Epithelial cell of proximal tubule (primary cell): Measurements from ENCODE around the gene NID1. TPM values are rescaled to one million over a fixed set of nuclear protein-coding genes. Genes with fewer than 3 reads are reported as not detected.

Experiments
- DNase-seq: peaks from one replicate; pipeline ENCODE4 v3.0.0-alpha.2; 2011; ENCODE audit warnings: low read depth
- H3K4me3 ChIP-seq: 2 replicates; pipeline ENCODE4 v1.5.1; 2011; ENCODE audit warnings: low read depth, mild to moderate bottlenecking, low read length
- CTCF ChIP-seq: conservative IDR thresholded peaks from 2 replicates; pipeline ENCODE4 v1.5.1; 2012; ENCODE audit warnings: low read depth, mild to moderate bottlenecking, low read length
- total RNA-seq: library from RNA; depleted of rRNA; stranded (reverse); fragments of >200 nt; gene quantifications from 2 replicates; pipeline ENCODE4 v1.2.3, GENCODE V29; 2015

The NID1 gene
- total RNA-seq, 1 donor from 2014 or later: 23.2 TPM

GRCh38 chr1:236072001-236072400, 7.1 kb upstream of the NID1 start:
- no peak for TF ChIP-seq CTCF
- no peak overlapping the region for H3K4me3 ChIP-seq
- no peak for DNase-seq

- no peak for TF ChIP-seq CTCF
- DNase-seq: no peak
- no peak overlapping the region for H3K4me3 ChIP-seq
These were observed 5.9 kb upstream of the NID1 start for GRCh38 chr1:236070753-236071152.

DNA sequence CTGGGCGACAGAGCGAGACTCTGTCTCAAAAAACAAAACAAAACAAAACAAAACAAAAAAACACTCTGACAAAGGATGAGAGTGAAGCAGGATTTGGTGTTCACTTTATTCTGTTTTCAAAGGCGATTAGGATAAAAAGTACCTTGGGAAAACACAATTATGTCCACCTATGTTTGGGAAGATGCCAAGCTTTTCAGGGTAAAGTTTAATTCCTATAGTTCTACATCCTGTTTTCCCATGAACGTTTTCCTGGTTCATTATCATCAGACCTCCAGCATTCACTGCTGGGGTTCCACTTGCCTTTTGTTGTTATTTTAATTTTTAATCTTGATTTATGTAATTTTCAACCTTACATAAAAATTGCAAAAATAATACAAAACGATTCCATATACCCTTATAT, 4.9 kb upstream of the NID1 start:
- no peak for TF ChIP-seq CTCF
- no peak for DNase-seq
- no peak overlapping the region for H3K4me3 ChIP-seq

DNA sequence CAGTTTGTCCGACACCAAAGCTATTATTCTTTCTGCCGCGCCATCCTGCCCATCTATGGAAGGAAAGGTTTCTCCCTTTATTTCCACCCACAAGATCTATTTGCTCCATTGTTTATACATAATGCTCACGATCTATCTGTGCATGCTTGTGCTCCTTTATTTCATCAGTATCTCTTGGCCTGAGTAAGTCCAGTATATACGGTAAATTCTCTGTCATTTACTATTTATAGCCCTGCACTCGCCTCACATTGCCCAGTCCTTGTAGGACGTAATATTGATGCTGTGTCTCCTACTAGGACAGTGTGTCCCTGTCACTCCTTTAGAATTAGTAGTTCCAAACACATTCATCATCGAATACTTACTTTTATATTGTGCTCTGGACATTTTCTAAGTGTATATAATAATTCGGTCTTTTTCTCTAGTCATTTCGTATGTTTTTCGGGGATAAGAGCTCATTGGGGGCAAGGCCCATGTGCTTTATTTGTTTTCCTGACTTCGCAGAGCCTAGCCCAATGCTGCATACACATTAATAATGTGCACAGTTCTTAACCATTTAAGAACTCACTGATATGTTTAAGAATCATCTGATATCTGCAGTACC, 3.1 kb upstream of the NID1 start:
- no peak for DNase-seq
- no peak overlapping the region for H3K4me3 ChIP-seq
- TF ChIP-seq CTCF: no peak

GRCh38 chr1:236066828-236067386, 2.0 kb upstream of the NID1 start:
- no peak for TF ChIP-seq CTCF
- no peak overlapping the region for H3K4me3 ChIP-seq
- DNase-seq: no peak

GRCh38 chr1:236066054-236066453, 1.2 kb upstream of the NID1 start:
- no peak for TF ChIP-seq CTCF
- H3K4me3 ChIP-seq: no peak overlapping the region
- no peak for DNase-seq

GRCh38 chr1:236065509-236066005, 667 bp upstream of the NID1 start:
- H3K4me3 ChIP-seq: peak overlapping the region; percentile 70
- TF ChIP-seq CTCF: no peak
- DNase-seq: no peak
